IMR-90 (cell line): ENCODE results near the gene LAMA2. TPM values are rescaled to one million over a fixed set of nuclear protein-coding genes. Genes with fewer than 3 reads are reported as not detected.

ENCODE experiments used
- ATAC-seq: fragments of 200-7000 bp; cut with Tn5 transposase; 2 replicates; pipeline ENCODE4 v1.9.1; 2020; ENCODE audit warnings: low read depth, mild to moderate bottlenecking, moderate library complexity
- BruUV-seq: library from RNA; stranded (reverse); fragments of 400-500 nt; replicated peaks from 2 replicates; lab custom pipeline; 2021; lab: Mats Ljungman, UMichigan
- CTCF ChIA-PET: fragments of 300-600 bp; formaldehyde crosslinking; extraction: SDS; loops from one replicate; lab custom pipeline; 2021; ENCODE audit warnings: antibody characterized with exemption; lab: Yijun Ruan, JAX
- POLR2A ChIA-PET: fragments of 300-600 bp; sonication (Branson Sonifier 250); formaldehyde crosslinking; loops from one replicate; lab custom pipeline; 2022; ENCODE audit warnings: antibody characterized with exemption; ENCODE audit not compliant: unreplicated experiment; lab: Charles Lee
- DNase-seq: peaks from one replicate; pipeline ENCODE4 v3.0.0; 2013
- H2AFZ ChIP-seq: replicated peaks from 2 replicates; pipeline ENCODE3; 2013; ENCODE audit warnings: low read length, mild to moderate bottlenecking; ENCODE audit not compliant: poor library complexity
- H2AK5ac ChIP-seq: 2 replicates; pipeline ENCODE4 v1.6.1; 2013; ENCODE audit warnings: low read depth, low read length, inconsistent platforms
- H2AK9ac ChIP-seq: replicated peaks from 2 replicates; pipeline ENCODE3; 2013; ENCODE audit warnings: mild to moderate bottlenecking, low read depth, low read length, moderate library complexity; ENCODE audit not compliant: poor library complexity
- H2BK120ac ChIP-seq: 2 replicates; pipeline ENCODE4 v1.6.1; 2013; ENCODE audit warnings: low read depth, low read length, inconsistent platforms
- H2BK15ac ChIP-seq: 3 replicates; pipeline ENCODE4 v1.6.1; 2013; ENCODE audit warnings: low read depth, low read length, inconsistent platforms
- H2BK20ac ChIP-seq: 2 replicates; pipeline ENCODE4 v1.6.1; 2013; ENCODE audit warnings: low read depth, mild to moderate bottlenecking, inconsistent platforms, low read length, moderate library complexity
- H2BK5ac ChIP-seq: 2 replicates; pipeline ENCODE4 v1.6.1; 2013; ENCODE audit warnings: mild to moderate bottlenecking, low read depth, low read length, inconsistent platforms; ENCODE audit not compliant: poor library complexity, severe bottlenecking
- H3K14ac ChIP-seq: replicated peaks from 2 replicates; pipeline ENCODE4 v1.6.1; 2013; ENCODE audit warnings: low read depth, low read length, inconsistent platforms
- H3K18ac ChIP-seq: 2 replicates; pipeline ENCODE4 v1.6.1; 2013; ENCODE audit warnings: low read depth, low read length, control low read depth
- H3K23ac ChIP-seq: 2 replicates; pipeline ENCODE4 v1.6.1; 2013; ENCODE audit warnings: low read depth, low read length, inconsistent platforms
- H3K27ac ChIP-seq: 2 replicates; pipeline ENCODE4 v1.5.1; 2013; ENCODE audit warnings: mild to moderate bottlenecking, control low read depth, low read length; ENCODE audit not compliant: insufficient read depth
- H3K27me3 ChIP-seq: 2 replicates; pipeline ENCODE4 v1.6.1; 2013; ENCODE audit warnings: low read length; ENCODE audit not compliant: control insufficient read depth, insufficient read depth
- H3K36me3 ChIP-seq: 2 replicates; pipeline ENCODE4 v1.6.1; 2013; ENCODE audit warnings: low read length, mixed read lengths; ENCODE audit not compliant: control insufficient read depth, insufficient read depth
- H3K4ac ChIP-seq: 2 replicates; pipeline ENCODE4 v1.6.1; 2013; ENCODE audit warnings: low read depth, low read length, inconsistent platforms
- H3K4me1 ChIP-seq: 2 replicates; pipeline ENCODE4 v1.6.1; 2013; ENCODE audit warnings: low read length, mixed read lengths; ENCODE audit not compliant: control insufficient read depth, insufficient read depth
- H3K4me2 ChIP-seq: 2 replicates; pipeline ENCODE4 v1.6.1; 2013; ENCODE audit warnings: low read depth, mild to moderate bottlenecking, control low read depth, low read length, moderate library complexity
- H3K4me3 ChIP-seq: 2 replicates; pipeline ENCODE4 v1.5.1; 2013; ENCODE audit warnings: low read depth, mild to moderate bottlenecking, control low read depth, low read length, moderate library complexity; ENCODE audit not compliant: insufficient read depth
- H3K56ac ChIP-seq: 2 replicates; pipeline ENCODE4 v1.6.1; 2013; ENCODE audit warnings: low read length, inconsistent platforms; ENCODE audit not compliant: insufficient read depth; ENCODE audit errors: extremely low read depth
- H3K79me1 ChIP-seq, 2 experiments: 2 replicates each; pipeline ENCODE4 v1.6.1; 2013; ENCODE audit warnings: low read length in 2 of 2, inconsistent platforms in 1 of 2, low read depth in 1 of 2
- H3K9ac ChIP-seq: 2 replicates; pipeline ENCODE4 v1.6.1; 2013; ENCODE audit warnings: low read depth, low read length, control low read depth
- H3K9me1 ChIP-seq: 2 replicates; pipeline ENCODE4 v1.6.1; 2013; ENCODE audit warnings: low read length, inconsistent platforms; ENCODE audit not compliant: insufficient read depth
- H3K9me3 ChIP-seq: 2 replicates; pipeline ENCODE4 v1.6.1; 2013; ENCODE audit warnings: low read length; ENCODE audit not compliant: control insufficient read depth, insufficient read depth
- H4K20me1 ChIP-seq: 2 replicates; pipeline ENCODE4 v1.6.1; 2013; ENCODE audit warnings: low read length, inconsistent platforms; ENCODE audit not compliant: insufficient read depth
- H4K5ac ChIP-seq: 2 replicates; pipeline ENCODE4 v1.6.1; 2013; ENCODE audit warnings: mild to moderate bottlenecking, low read depth, low read length, control low read depth
- H4K8ac ChIP-seq, 2 experiments: 2 replicates each; pipeline ENCODE4 v1.6.1; 2013; ENCODE audit warnings: low read depth in 2 of 2, low read length in 2 of 2, control low read depth in 1 of 2, inconsistent platforms in 1 of 2
- H4K91ac ChIP-seq: 2 replicates; pipeline ENCODE4 v1.6.1; 2013; ENCODE audit warnings: low read depth, low read length, inconsistent platforms; ENCODE audit not compliant: insufficient read depth
- BHLHE40 ChIP-seq: fragments of 150-350 bp; IDR thresholded peaks from 2 replicates; pipeline ENCODE4 v1.6.1; 2016; ENCODE audit warnings: mild to moderate bottlenecking, low read depth, low read length
- CEBPB ChIP-seq: IDR thresholded peaks from 2 replicates; pipeline ENCODE4 v1.6.1; 2012; ENCODE audit warnings: low read depth, low read length, improper control_type of control experiment
- CHD1 ChIP-seq: IDR thresholded peaks from 2 replicates; pipeline ENCODE4 v1.6.1; 2012; ENCODE audit warnings: low read depth, low read length, improper control_type of control experiment
- CTCF ChIP-seq: conservative IDR thresholded peaks from 2 replicates; pipeline ENCODE4 v1.5.1; 2012; ENCODE audit warnings: mild to moderate bottlenecking, low read depth, low read length, improper control_type of control experiment
- FOS ChIP-seq: fragments of 150-350 bp; IDR thresholded peaks from 2 replicates; pipeline ENCODE4 v1.6.1; 2016; ENCODE audit warnings: low read depth, low read length
- MAFK ChIP-seq: IDR thresholded peaks from 2 replicates; pipeline ENCODE4 v1.6.1; 2012; ENCODE audit warnings: low read depth, low read length, improper control_type of control experiment
- MAZ ChIP-seq: IDR thresholded peaks from 2 replicates; pipeline ENCODE4 v1.6.1; 2012; ENCODE audit warnings: low read depth, mild to moderate bottlenecking, low read length, improper control_type of control experiment, moderate library complexity, borderline replicate concordance
- MXI1 ChIP-seq: IDR thresholded peaks from 2 replicates; pipeline ENCODE4 v1.6.1; 2012; ENCODE audit warnings: low read depth, mild to moderate bottlenecking, low read length, moderate library complexity, borderline replicate concordance
- NFE2L2 ChIP-seq: fragments of 150-350 bp; IDR thresholded peaks from 2 replicates; pipeline ENCODE4 v1.6.1; 2016; ENCODE audit warnings: low read depth, mild to moderate bottlenecking, low read length
- POLR2A ChIP-seq: IDR thresholded peaks from 2 replicates; pipeline ENCODE4 v1.6.1; 2012; ENCODE audit warnings: mild to moderate bottlenecking, low read depth, low read length
- RAD21 ChIP-seq: IDR thresholded peaks from 2 replicates; pipeline ENCODE4 v1.6.1; 2012; ENCODE audit warnings: low read length, improper control_type of control experiment
- RCOR1 ChIP-seq: IDR thresholded peaks from 2 replicates; pipeline ENCODE4 v1.6.1; 2012; ENCODE audit warnings: mild to moderate bottlenecking, low read length, improper control_type of control experiment; ENCODE audit not compliant: insufficient replicate concordance
- RFX5 ChIP-seq: IDR thresholded peaks from 2 replicates; pipeline ENCODE4 v1.8.0; 2012; ENCODE audit warnings: low read depth, mild to moderate bottlenecking, low read length, moderate library complexity
- SMC3 ChIP-seq: fragments of 150-350 bp; IDR thresholded peaks from 2 replicates; pipeline ENCODE4 v1.6.1; 2016; ENCODE audit warnings: low read depth, mild to moderate bottlenecking, antibody characterized with exemption, low read length, moderate library complexity
- USF2 ChIP-seq: fragments of 150-350 bp; IDR thresholded peaks from 2 replicates; pipeline ENCODE4 v1.6.1; 2017; ENCODE audit warnings: mild to moderate bottlenecking, antibody characterized with exemption, low read length, low read depth
- WGBS, 2 experiments: methylation state at CpG; one replicate each; pipeline versions ENCODE4 v1.1.5 to v1.1.7; 2013; ENCODE audit warnings: missing lambda C conversion rate in 2 of 2; ENCODE audit not compliant: insufficient read length in 1 of 2; ENCODE audit errors: extremely low coverage in 2 of 2; 5-methylcytosine and 5-hydroxymethylcytosine counted together
- dilution Hi-C: fragments of 300-500 bp; cut with HindIII; formaldehyde crosslinking; loops from one replicate; pipeline ENCODE4 v1.14.3; 2018; ENCODE audit warnings: low sequenced_read_pairs; ENCODE audit not compliant: unreplicated experiment
- in situ Hi-C: fragments of 300-500 bp; cut with MboI; formaldehyde crosslinking; loops from 3 replicates; pipeline ENCODE4 v1.14.3; 2019; ENCODE audit warnings: low sequenced_read_pairs, inconsistent platforms, mixed read lengths
- intact Hi-C: fragments of 100-400 bp; cut with micrococcal nuclease; formaldehyde crosslinking; loops from 2 replicates; pipeline ENCODE4 v1.10.0; 2022
- polyA plus RNA-seq, 3 experiments: library from polyadenylated mRNA; depleted of rRNA; stranded (reverse); fragments of >200 nt; gene quantifications; 2 replicates each; pipeline ENCODE4 v1.2.3, GENCODE V29; 2012; ENCODE audit warnings: low replicate concordance in 1 of 3
- total RNA-seq: library from RNA; depleted of rRNA; stranded (reverse); fragments of >200 nt; gene quantifications from 2 replicates; pipeline ENCODE4 v1.2.3, GENCODE V29; 2012
- TF ChIP-seq, protein P1 (sequence below): fragments of 150-350 bp; IDR thresholded peaks from 2 replicates; pipeline ENCODE4 v1.6.1; 2016; ENCODE audit warnings: low read depth, mild to moderate bottlenecking, low read length, moderate library complexity, borderline replicate concordance

LAMA2 gene
- total and polyA plus RNA-seq, 2 of the 4 experiments (the other 2 are of a cell fraction) = 9.9 to 13.3 TPM

GRCh38 chr6:129111346-129111745 lies 228.4 kb downstream of the LAMA2 start:
- no CpG with 5 or more reads among the region's 1 CpG for WGBS, 2 experiments
- Histone ChIP-seq H2BK5ac (no peak overlapping the region), H3K23ac (no peak overlapping the region), H3K4ac (no peak overlapping the region), H4K5ac (no peak overlapping the region), H4K8ac (no peak overlapping the region), H4K20me1 (no peaks in the 10 kb centered on the region), H2AFZ (no peak overlapping the region), H3K18ac (no peak overlapping the region), H3K27ac (no peak overlapping the region), H3K56ac (no peak overlapping the region), H3K79me1 (no peaks in the 10 kb centered on the region), H3K9me3 (no peaks in the 10 kb centered on the region), H2BK15ac (no peak overlapping the region), H3K4me2 (no peak overlapping the region), H3K27me3 (no peaks in the 10 kb centered on the region), H4K91ac (no peak overlapping the region), H2BK120ac (no peak overlapping the region), H3K14ac (no peak overlapping the region), H3K4me3 (no peak overlapping the region), H3K4me1 (no peaks in the 10 kb centered on the region), H2AK5ac (no peak overlapping the region), H3K9me1 (no peaks in the 10 kb centered on the region), H3K36me3 (no peaks in the 10 kb centered on the region), H2BK20ac (no peak overlapping the region), H2AK9ac (no peak overlapping the region), H3K9ac (no peak overlapping the region)
- dilution Hi-C loops (no loop called here), intact Hi-C loops (no loop called here), in situ Hi-C loops (no loop called here)
- CTCF ChIA-PET = no interaction called here
- TF ChIP-seq BHLHE40 (no peak), CHD1 (no peak), NFE2L2 (no peak), RFX5 (no peak), SMC3 (no peak), MAZ (no peak), FOS (no peak), USF2 (no peak), POLR2A (no peak), CTCF (no peak), RCOR1 (no peak), MXI1 (no peak), MAFK (no peak), CEBPB (no peak), RAD21 (no peak)
- TF ChIP-seq, protein P1, sequence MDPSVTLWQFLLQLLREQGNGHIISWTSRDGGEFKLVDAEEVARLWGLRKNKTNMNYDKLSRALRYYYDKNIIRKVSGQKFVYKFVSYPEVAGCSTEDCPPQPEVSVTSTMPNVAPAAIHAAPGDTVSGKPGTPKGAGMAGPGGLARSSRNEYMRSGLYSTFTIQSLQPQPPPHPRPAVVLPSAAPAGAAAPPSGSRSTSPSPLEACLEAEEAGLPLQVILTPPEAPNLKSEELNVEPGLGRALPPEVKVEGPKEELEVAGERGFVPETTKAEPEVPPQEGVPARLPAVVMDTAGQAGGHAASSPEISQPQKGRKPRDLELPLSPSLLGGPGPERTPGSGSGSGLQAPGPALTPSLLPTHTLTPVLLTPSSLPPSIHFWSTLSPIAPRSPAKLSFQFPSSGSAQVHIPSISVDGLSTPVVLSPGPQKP = no peak
- no peak for DNase-seq
- ATAC-seq = no peak
- BruUV-seq = no TSS peak
- POLR2A ChIA-PET = no interaction called here
